DMS 273 (cell line): Measurements from ENCODE around the gene CISTR.
A peak's percentile ranks its signal among the peaks of the same experiment; 100 is the strongest.
"Not testable (repeated sequence)": the region's sequence is repeated elsewhere in the genome, so short reads cannot be mapped to it uniquely, and the experiment has no call there.

Experiments used
- DNase-seq: peaks from one replicate; lab custom pipeline; 2025; ENCODE audit not compliant: unreplicated experiment; lab: John Stamatoyannopoulos, UW

Gene CISTR

GRCh38 chr12:53764615-53765014 is 12.8 kb upstream of the CISTR start:
- DNase-seq = no peak

GRCh38 chr12:53762793-53763192 is 11.0 kb upstream of the CISTR start:
- not testable (repeated sequence) for DNase-seq

GRCh38 chr12:53761306-53761705 is 9.5 kb upstream of the CISTR start:
- no peak for DNase-seq

- DNase-seq = no peak
These were observed 7.5 kb upstream of the CISTR start for GRCh38 chr12:53759261-53759660.

GRCh38 chr12:53758730-53759103 is 6.9 kb upstream of the CISTR start:
- DNase-seq = no peak

GRCh38 chr12:53758081-53758729 is 6.4 kb upstream of the CISTR start:
- DNase-seq = no peak

- peak; percentile 87 for DNase-seq
These were observed 5.5 kb upstream of the CISTR start for GRCh38 chr12:53757101-53757770.

GRCh38 chr12:53756300-53757100 is 4.7 kb upstream of the CISTR start:
- DNase-seq = peak; percentile 64

- no peak for DNase-seq
These were observed 4.1 kb upstream of the CISTR start for GRCh38 chr12:53755893-53756292.

- DNase-seq = peak; percentile 58
These were observed 3.7 kb upstream of the CISTR start for GRCh38 chr12:53755451-53755891.

GRCh38 chr12:53754633-53755264 is 3.0 kb upstream of the CISTR start:
- peak; percentile 86 for DNase-seq

GRCh38 chr12:53754188-53754585 is 2.4 kb upstream of the CISTR start:
- DNase-seq = peak; percentile 57

GRCh38 chr12:53752621-53753020 is 842 bp upstream of the CISTR start:
- no peak for DNase-seq

GRCh38 chr12:53752192-53752601 is 418 bp upstream of the CISTR start:
- peak; percentile 37 for DNase-seq

GRCh38 chr12:53750812-53751335 is 905 bp downstream of the CISTR start:
- DNase-seq = peak; percentile 65

- no peak for DNase-seq
These were observed 1.6 kb downstream of the CISTR start for GRCh38 chr12:53749986-53750811.

- DNase-seq = no peak
These were observed 3.5 kb downstream of the CISTR start for GRCh38 chr12:53748072-53748840.

- DNase-seq = peak; percentile 37
These were observed 4.7 kb downstream of the CISTR start for GRCh38 chr12:53747095-53747494.

- DNase-seq = peak; percentile 92
These were observed 5.1 kb downstream of the CISTR start for GRCh38 chr12:53746592-53747092.
